Gastrocnemius medialis (tissue), 4 donors: ENCODE data around the gene CYTH4.

Experiments
- POLR2A ChIP-seq, 2 donors: fragments of 450-650 bp; IDR thresholded peaks; one replicate each; pipeline ENCODE4 v1.6.1; 2017; ENCODE audit warnings: antibody characterized with exemption in 2 of 2, mild to moderate bottlenecking in 2 of 2, moderate library complexity in 2 of 2
- TF ChIP-seq, protein P1 (sequence below), 5 experiments: fragments of 450-650 bp in 3 of 5; fragments of 200-600 bp in 2 of 5; sonication (generic) in 2 of 5; IDR thresholded peaks in 4 of 5; conservative IDR thresholded peaks in 1 of 5; 1 replicate in 4 of 5; 2 replicates in 1 of 5; pipeline ENCODE4 v1.5.1; 2016 to 2019; ENCODE audit warnings: antibody characterized with exemption in 5 of 5, mild to moderate bottlenecking in 3 of 5, moderate library complexity in 3 of 5

- TF ChIP-seq, protein P1, sequence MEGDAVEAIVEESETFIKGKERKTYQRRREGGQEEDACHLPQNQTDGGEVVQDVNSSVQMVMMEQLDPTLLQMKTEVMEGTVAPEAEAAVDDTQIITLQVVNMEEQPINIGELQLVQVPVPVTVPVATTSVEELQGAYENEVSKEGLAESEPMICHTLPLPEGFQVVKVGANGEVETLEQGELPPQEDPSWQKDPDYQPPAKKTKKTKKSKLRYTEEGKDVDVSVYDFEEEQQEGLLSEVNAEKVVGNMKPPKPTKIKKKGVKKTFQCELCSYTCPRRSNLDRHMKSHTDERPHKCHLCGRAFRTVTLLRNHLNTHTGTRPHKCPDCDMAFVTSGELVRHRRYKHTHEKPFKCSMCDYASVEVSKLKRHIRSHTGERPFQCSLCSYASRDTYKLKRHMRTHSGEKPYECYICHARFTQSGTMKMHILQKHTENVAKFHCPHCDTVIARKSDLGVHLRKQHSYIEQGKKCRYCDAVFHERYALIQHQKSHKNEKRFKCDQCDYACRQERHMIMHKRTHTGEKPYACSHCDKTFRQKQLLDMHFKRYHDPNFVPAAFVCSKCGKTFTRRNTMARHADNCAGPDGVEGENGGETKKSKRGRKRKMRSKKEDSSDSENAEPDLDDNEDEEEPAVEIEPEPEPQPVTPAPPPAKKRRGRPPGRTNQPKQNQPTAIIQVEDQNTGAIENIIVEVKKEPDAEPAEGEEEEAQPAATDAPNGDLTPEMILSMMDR (IDR thresholded peaks at IDR 0.05 in 4 of 5, conservative IDR thresholded peaks at IDR 0.05 in 1 of 5): no peak
- TF ChIP-seq POLR2A (IDR thresholded peaks at IDR 0.05): no peak
Observed at GRCh38 chr22:37362621-37363020, 80.3 kb downstream of the CYTH4 start.
